IPS-20b (cell line): ENCODE measurements around the gene ACTR2.
"Not testable (repeated sequence)": the region's sequence is repeated elsewhere in the genome, so short reads cannot be mapped to it uniquely, and the experiment has no call there.

Source experiments
- H3K27ac ChIP-seq: one replicate; pipeline ENCODE4 v1.5.1; 2013; ENCODE audit warnings: low read length
- H3K27me3 ChIP-seq: 2 replicates; pipeline ENCODE4 v1.6.1; 2013; ENCODE audit warnings: mild to moderate bottlenecking, low read length, inconsistent platforms; ENCODE audit not compliant: insufficient read depth
- H3K36me3 ChIP-seq: 2 replicates; pipeline ENCODE4 v1.6.1; 2013; ENCODE audit warnings: low read depth, mild to moderate bottlenecking, inconsistent platforms, low read length, moderate library complexity; ENCODE audit not compliant: insufficient read depth
- H3K4me1 ChIP-seq: 2 replicates; pipeline ENCODE4 v1.6.1; 2013; ENCODE audit warnings: mild to moderate bottlenecking, control low read depth, inconsistent platforms, low read length, moderate library complexity; ENCODE audit not compliant: insufficient read depth
- H3K4me3 ChIP-seq: 2 replicates; pipeline ENCODE4 v1.5.1; 2013; ENCODE audit warnings: mild to moderate bottlenecking, low read length, inconsistent platforms
- H3K9ac ChIP-seq: 2 replicates; pipeline ENCODE4 v1.6.1; 2013; ENCODE audit warnings: low read depth, mild to moderate bottlenecking, inconsistent platforms, low read length, moderate library complexity
- H3K9me3 ChIP-seq: 2 replicates; pipeline ENCODE4 v1.6.1; 2013; ENCODE audit warnings: mild to moderate bottlenecking, low read depth, low read length, inconsistent platforms; ENCODE audit not compliant: insufficient read depth

ACTR2 gene

DNA sequence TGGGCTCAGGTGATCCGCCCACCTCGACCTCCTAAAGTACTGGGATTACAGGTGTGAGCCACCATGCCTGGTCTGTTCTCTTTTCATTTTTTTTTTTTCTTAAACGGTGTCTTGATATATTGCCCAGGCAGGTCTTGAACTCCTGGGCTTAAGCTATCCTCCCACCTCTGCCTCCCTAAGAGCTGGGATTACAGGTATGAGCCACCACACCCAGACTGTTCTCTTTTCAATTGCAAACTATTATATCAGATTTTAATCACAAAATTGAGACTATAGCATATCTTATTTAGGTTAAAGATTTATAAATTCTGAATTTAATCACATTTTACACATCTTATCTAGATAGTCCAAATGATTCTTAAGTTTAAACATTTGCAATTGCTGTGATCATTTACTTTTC is 15.5 kb upstream of the ACTR2 start:
- H3K27ac ChIP-seq: no peak overlapping the region
- no peaks in the 10 kb centered on the region for H3K27me3 ChIP-seq
- H3K36me3 ChIP-seq: no peaks in the 10 kb centered on the region
- no peaks in the 10 kb centered on the region; the same call in 1 of the 2 replicates for H3K4me1 ChIP-seq
- no peak overlapping the region for H3K4me3 ChIP-seq
- H3K9me3 ChIP-seq: no peaks in the 10 kb centered on the region
- H3K9ac ChIP-seq: no peak overlapping the region

DNA sequence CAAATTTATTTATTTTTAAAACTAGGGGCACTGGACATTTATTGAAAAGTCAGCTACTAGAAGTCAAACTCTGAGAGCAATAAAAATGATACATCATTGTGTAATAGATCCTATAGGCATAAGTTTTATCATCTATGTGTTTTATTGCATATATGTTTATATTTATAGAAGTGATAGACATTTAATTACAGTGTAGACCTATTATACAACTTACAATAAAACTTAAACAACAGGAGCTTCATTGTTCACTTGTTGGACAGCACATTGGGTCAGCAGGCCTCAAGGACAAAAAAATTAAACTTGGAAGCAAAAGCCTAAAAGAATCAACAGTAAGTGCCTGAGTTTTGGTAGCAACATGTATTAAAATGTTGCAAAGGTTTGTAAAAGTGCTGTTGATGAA is 15.0 kb upstream of the ACTR2 start:
- Histone ChIP-seq H3K9me3 (no peaks in the 10 kb centered on the region), H3K36me3 (no peaks in the 10 kb centered on the region), H3K9ac (no peak overlapping the region), H3K4me3 (no peak overlapping the region), H3K27me3 (no peaks in the 10 kb centered on the region), H3K4me1 (no peaks in the 10 kb centered on the region; the same call in 1 of the 2 replicates), H3K27ac (no peak overlapping the region)

DNA sequence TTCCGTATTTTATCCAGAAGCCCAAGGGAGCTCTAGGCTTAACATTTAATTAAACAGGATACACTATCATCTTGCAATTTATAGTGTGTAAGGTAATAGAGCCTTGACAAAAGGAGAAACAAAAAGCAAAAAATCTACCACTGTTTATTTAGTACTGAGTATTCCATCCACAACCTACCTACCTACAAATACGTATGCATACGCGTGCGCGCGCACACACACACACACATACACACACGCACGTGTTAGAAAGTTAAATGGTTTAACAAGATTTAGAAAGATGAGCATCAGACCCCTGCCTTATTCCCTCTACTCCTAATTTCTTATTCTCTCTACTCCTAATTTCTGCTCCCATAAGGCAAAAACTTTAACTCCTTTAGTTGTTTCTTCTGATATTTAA is 14.6 kb upstream of the ACTR2 start:
- Histone ChIP-seq H3K27ac (no peak overlapping the region), H3K36me3 (no peaks in the 10 kb centered on the region), H3K9me3 (no peaks in the 10 kb centered on the region), H3K27me3 (no peaks in the 10 kb centered on the region), H3K9ac (no peak overlapping the region), H3K4me1 (no peaks in the 10 kb centered on the region; the same call in 1 of the 2 replicates), H3K4me3 (no peak overlapping the region)

DNA sequence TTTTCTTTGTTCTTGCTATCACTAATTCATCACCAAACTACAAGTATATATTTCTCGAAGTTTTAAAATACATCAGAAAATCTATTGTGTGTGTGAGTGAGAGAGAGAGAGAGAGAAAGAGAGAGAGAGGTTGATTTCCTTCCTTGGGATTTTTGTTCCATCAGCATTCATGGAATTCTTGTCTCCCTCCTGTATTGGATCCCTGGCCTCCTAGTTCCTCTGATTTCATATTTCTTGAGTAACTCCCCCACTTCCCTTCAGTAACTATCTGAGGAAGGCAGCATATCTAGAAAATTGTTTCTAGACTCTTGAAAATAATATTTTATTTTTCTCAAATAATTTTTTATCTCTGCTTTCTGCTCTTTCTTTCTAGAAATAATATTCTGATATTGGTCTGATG is 13.3 kb upstream of the ACTR2 start:
- Histone ChIP-seq H3K36me3 (no peaks in the 10 kb centered on the region), H3K27ac (no peak overlapping the region), H3K4me1 (no peaks in the 10 kb centered on the region; the same call in 1 of the 2 replicates), H3K9ac (no peak overlapping the region), H3K4me3 (no peak overlapping the region), H3K27me3 (no peaks in the 10 kb centered on the region), H3K9me3 (no peaks in the 10 kb centered on the region)

DNA sequence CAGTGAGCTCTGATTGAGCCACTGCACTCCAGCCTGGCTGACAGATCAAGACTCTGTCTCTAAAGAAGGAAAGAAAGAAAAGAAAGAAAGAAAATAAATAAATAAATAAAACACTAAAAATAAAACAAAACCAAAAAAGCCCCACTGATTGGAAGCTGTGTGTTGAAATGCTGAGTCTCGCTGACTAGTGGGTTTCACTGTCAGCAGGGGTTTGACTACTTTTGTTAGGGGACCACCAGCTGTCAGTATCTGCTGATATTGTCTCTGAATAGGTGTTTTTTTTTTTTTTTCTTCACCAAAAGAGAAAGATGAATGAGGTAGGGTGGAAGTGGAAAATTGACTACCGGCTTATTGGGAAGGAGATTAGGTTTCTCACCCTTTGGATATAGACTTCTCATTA is 12.8 kb upstream of the ACTR2 start:
- no peaks in the 10 kb centered on the region for H3K9me3 ChIP-seq
- H3K4me3 ChIP-seq: no peak overlapping the region
- H3K9ac ChIP-seq: no peak overlapping the region
- no peaks in the 10 kb centered on the region for H3K36me3 ChIP-seq
- H3K4me1 ChIP-seq: no peaks in the 10 kb centered on the region; the same call in 1 of the 2 replicates
- H3K27ac ChIP-seq: no peak overlapping the region
- no peaks in the 10 kb centered on the region for H3K27me3 ChIP-seq

DNA sequence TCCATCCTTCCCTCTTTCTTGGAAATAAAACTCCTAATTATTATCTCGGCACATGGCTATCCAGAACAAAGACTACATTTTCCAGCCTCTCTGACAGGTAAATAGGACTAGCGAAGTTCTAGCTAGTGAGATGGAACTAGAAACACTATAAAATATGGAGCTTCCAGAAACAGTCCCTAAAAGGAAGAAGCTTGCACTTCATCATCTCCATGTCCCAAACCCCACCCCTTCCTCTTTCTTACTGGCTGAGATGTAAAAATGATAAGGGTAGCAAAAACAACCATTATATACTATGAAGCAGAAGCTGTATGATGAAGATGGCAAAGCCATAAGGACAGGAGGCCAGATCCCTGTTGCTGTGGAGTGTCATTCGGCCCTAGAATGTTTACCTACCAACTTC is 11.7 kb upstream of the ACTR2 start:
- no peak overlapping the region for H3K9ac ChIP-seq
- no peaks in the 10 kb centered on the region for H3K36me3 ChIP-seq
- H3K4me3 ChIP-seq: no peak overlapping the region
- no peak overlapping the region for H3K27ac ChIP-seq
- H3K9me3 ChIP-seq: no peaks in the 10 kb centered on the region
- no peaks in the 10 kb centered on the region for H3K27me3 ChIP-seq
- no peaks in the 10 kb centered on the region; the same call in 1 of the 2 replicates for H3K4me1 ChIP-seq

DNA sequence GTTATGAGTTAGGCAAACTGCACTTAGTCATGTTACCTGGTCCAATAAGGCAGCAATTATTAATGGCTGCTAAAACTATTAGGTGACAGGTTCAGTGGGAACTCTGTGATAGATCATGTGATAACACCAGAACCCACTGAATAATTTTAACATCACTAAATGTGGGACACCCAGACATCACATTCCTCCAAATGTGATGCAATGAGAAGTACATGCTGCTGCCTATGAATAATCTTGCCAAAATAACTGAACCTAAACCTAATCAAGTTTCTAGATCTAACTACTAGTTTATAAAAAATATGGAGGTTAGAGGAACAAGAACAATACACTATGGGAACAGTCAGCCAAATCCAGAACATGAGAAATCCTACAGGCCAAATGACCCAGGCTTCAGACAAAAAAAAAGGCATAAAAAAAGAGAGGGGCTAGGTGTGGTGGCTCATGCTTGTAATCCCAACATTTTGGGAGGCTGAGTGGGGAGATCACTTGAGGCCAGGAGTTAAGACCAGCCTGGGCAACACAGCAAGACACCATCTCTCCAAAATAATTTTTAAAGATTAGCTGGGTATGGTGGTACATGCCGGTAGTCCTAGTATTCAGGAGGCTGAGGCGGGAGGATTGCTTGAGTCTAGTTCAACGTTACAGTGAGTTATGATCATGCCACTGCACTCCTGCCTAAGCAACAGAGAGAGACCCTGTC is 7.0 kb upstream of the ACTR2 start:
- H3K4me1 ChIP-seq: no peaks in the 10 kb centered on the region
- H3K27me3 ChIP-seq: no peaks in the 10 kb centered on the region
- no peak overlapping the region for H3K27ac ChIP-seq
- no peak overlapping the region for H3K9ac ChIP-seq
- H3K4me3 ChIP-seq: no peak overlapping the region
- no peaks in the 10 kb centered on the region for H3K36me3 ChIP-seq
- H3K9me3 ChIP-seq: no peaks in the 10 kb centered on the region

DNA sequence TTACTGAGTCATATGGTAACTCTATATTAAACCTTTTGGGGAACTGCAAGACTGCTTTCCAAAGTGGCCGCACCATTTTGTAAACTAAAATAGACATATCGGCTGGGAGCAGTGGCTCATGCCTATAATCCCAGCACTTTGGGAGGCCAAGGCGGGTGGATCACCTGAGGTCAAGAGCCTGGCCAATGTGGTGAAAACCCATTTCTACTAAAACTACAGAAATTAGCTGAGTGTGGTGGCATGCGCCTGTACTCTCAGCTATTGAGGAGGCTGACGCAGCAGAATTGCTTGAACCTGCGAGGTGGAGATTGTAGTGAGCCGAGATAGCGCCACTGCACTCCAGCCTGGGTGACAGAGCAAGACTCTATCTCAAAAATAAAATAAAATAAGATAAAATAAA is 6.4 kb upstream of the ACTR2 start:
- not testable (repeated sequence) for H3K9me3 ChIP-seq, H3K4me1 ChIP-seq, H3K27me3 ChIP-seq, H3K27ac ChIP-seq, H3K4me3 ChIP-seq, H3K36me3 ChIP-seq, H3K9ac ChIP-seq

DNA sequence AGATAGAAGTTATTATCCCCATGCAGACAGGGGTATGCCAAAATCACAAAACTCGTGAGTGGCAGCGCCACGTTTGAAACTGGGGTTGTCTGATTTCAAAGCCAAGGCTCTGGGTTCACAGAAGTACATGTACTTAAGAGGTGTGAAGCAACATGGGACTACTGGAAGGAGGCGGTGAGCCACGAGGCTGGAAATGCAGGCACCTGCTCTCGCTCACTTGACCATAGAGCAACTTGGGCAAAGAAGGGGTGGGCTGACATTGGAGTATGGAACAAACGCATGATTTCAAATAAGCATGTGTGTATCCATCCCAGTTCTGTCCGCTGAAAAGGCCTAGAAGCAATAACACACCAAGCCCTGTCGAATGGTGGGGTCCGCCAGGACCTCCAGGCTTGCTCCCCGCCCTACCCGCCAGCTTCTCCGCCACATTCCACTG is 593 bp upstream of the ACTR2 start:
- H3K4me3 ChIP-seq: peak overlapping the region; percentile 98
- H3K4me1 ChIP-seq: peaks cover 2% of the 10 kb centered on the region; the same call in 1 of the 2 replicates
- no peaks in the 10 kb centered on the region for H3K36me3 ChIP-seq
- H3K27me3 ChIP-seq: no peaks in the 10 kb centered on the region
- H3K27ac ChIP-seq: no peak overlapping the region
- H3K9me3 ChIP-seq: no peaks in the 10 kb centered on the region
- H3K9ac ChIP-seq: peak overlapping the region; percentile 92

DNA sequence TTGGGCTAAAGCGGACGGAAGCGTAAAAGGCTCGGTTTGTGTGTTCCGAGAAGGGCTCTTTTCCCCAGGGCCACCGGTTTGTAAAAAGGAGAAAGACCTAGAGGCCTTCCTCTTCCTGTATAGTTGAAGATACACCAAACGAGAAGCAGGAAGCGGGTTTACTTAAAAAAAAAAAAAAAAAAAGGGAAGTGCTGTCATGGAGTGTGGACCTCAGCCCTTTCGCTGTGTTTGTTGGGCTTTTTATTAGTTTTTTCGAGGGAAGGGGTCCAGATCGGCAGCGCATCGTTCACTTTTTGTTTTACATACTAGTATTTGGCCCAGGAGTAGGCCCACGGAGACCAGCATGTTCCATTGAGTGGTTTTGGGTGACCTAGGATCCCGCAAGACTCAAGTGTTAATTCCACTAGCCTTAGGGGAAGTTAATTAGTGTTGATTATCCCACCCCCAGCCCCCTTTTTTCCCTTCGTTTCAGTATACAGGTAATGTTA is 676 bp downstream of the ACTR2 start:
- H3K27ac ChIP-seq: no peak overlapping the region
- peak overlapping the region; percentile 98 for H3K4me3 ChIP-seq
- H3K9ac ChIP-seq: peak overlapping the region; percentile 75; the same call in 1 of the 2 replicates
- no peaks in the 10 kb centered on the region for H3K36me3 ChIP-seq
- no peaks in the 10 kb centered on the region for H3K9me3 ChIP-seq
- H3K4me1 ChIP-seq: peaks cover 2% of the 10 kb centered on the region; the same call in 1 of the 2 replicates
- no peaks in the 10 kb centered on the region for H3K27me3 ChIP-seq

DNA sequence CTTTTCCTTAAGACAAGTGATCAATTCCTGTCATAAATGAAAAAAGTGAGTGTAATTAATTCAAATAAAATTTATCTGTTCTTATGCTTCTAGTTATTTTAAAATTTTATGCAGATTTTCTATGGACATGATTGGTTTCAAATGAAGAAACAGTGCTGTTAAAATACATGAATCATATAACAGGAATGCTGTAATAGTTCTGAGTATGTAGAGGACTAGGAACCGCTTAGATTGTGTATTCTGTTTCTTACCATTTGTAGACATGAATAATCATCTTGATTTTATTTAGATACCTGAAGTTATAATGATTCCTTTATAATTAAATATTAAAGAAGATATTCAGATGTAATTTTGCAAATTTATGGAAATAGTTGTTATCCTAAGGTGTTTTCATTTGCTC is 3.5 kb downstream of the ACTR2 start:
- H3K9ac ChIP-seq: no peak overlapping the region
- no peak overlapping the region for H3K27ac ChIP-seq
- no peaks in the 10 kb centered on the region for H3K36me3 ChIP-seq
- no peak overlapping the region for H3K4me3 ChIP-seq
- H3K9me3 ChIP-seq: no peaks in the 10 kb centered on the region
- H3K27me3 ChIP-seq: no peaks in the 10 kb centered on the region
- peaks cover 2% of the 10 kb centered on the region; the same call in 1 of the 2 replicates for H3K4me1 ChIP-seq

DNA sequence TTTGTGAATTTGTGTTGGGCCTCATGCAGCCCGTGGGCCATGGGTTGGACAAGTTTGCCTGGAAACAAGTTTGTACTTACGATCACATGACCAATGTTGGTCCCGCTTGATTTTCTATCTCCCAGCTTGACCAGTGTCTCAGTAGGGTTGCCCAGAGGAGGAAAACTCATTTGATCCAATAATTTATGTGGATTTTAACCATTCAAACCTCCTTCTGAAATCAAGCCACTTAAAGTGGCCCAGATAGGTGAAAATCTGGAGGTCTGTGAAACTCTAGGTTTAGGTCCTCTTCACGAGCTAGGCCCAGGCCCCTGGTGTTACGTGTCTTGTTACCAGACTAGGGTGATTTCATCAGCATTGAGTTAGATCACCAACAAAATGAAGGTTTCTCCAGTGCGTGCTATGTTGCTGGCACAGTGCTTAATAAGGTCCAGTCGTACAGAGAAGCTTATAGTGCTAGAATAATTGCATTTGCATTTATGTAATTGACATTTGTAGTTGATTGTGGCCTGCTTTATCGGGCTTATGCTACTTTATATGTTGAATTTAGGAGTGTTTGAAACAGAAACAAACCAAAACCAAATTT is 4.4 kb downstream of the ACTR2 start:
- Histone ChIP-seq H3K4me1 (no peaks in the 10 kb centered on the region), H3K4me3 (no peak overlapping the region), H3K9me3 (no peaks in the 10 kb centered on the region), H3K36me3 (no peaks in the 10 kb centered on the region), H3K27me3 (no peaks in the 10 kb centered on the region), H3K27ac (no peak overlapping the region), H3K9ac (no peak overlapping the region)
